Esophagus squamous epithelium (tissue), 5 donors: Measurements from ENCODE around the gene USH2A. TPM values are rescaled to one million over a fixed set of nuclear protein-coding genes. Genes with fewer than 3 reads are reported as not detected.

Experiments used
- DNase-seq: peaks from one replicate; lab custom pipeline; 2025; lab: John Stamatoyannopoulos, UW
- H3K27ac ChIP-seq, 4 donors: fragments of 200-600 bp; sonication (generic); one replicate each; pipeline ENCODE4 v1.5.1; 2016 to 2019; ENCODE audit warnings: mild to moderate bottlenecking in 1 of 4
- H3K27me3 ChIP-seq, 4 donors: fragments of 200-600 bp; sonication (generic); 1 replicate in 3 of 4; 2 replicates in 1 of 4; pipeline versions ENCODE4 v1.5.1 to v1.6.0; 2017 to 2021; ENCODE audit warnings: antibody characterized with exemption in 1 of 4
- H3K36me3 ChIP-seq, 3 donors: fragments of 200-600 bp; sonication (generic); one replicate each; pipeline ENCODE4 v1.5.1; 2016 to 2019
- H3K4me1 ChIP-seq, 3 donors: fragments of 200-600 bp; sonication (generic); one replicate each; pipeline ENCODE4 v1.5.1; 2017 to 2019
- H3K4me3 ChIP-seq, 4 donors: fragments of 200-600 bp; sonication (generic); 1 replicate in 3 of 4; 2 replicates in 1 of 4; pipeline ENCODE4 v1.5.1; 2016 to 2019; ENCODE audit warnings: mild to moderate bottlenecking in 2 of 4, moderate library complexity in 1 of 4
- H3K9me3 ChIP-seq, 3 donors: fragments of 200-600 bp; sonication (generic); one replicate each; pipeline ENCODE4 v1.5.1; 2016 to 2019
- POLR2A ChIP-seq, 4 donors: fragments of 450-650 bp; IDR thresholded peaks; one replicate each; pipeline ENCODE4 v1.6.1; 2017; ENCODE audit warnings: antibody characterized with exemption in 4 of 4, mild to moderate bottlenecking in 4 of 4, moderate library complexity in 3 of 4
- WGBS, 2 donors: methylation state at CpG; one replicate each; pipeline ENCODE4 v1.1.5; 2018; 5-methylcytosine and 5-hydroxymethylcytosine counted together
- intact Hi-C: fragments of 100-400 bp; cut with DNase I; formaldehyde crosslinking; loops from one replicate; pipeline ENCODE4 v1.15.0; 2022
- total RNA-seq, 4 donors: library from RNA; depleted of rRNA; stranded (reverse); fragments of >200 nt; gene quantifications; one replicate each; pipeline ENCODE4 v1.1.0, GENCODE V29; 2016
- TF ChIP-seq, protein P1 (sequence below), 6 experiments: fragments of 450-650 bp in 4 of 6; fragments of 200-600 bp in 2 of 6; sonication (generic) in 2 of 6; IDR thresholded peaks; one replicate each; pipeline ENCODE4 v1.5.1; 2016 to 2019; ENCODE audit warnings: antibody characterized with exemption in 6 of 6, mild to moderate bottlenecking in 4 of 6, moderate library complexity in 4 of 6
- donor health status: DM: yes; HTN: yes; CAD: no.

Gene USH2A
- total RNA-seq, 4 donors from 2014 or later: under 0.01 TPM; not detected in 3

DNA sequence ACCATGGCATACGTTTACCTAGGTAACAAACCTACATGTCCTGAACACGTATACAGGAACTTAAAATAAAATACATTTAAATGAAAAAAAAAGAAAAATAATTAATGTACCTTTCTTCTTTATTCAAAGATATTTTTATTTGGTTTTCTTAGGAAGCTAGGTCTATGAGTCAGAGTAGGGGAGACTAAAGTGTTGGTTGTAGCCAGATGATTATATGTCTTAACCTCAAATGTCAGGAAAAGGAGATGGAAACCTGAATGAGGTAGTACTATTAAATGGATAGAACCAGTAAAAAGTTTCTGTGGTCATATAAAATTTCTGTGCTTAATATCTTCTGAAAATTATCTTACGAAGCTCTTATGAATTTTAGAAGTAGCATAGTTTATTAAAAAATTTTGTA is 580.3 kb downstream of the USH2A start:
- Histone ChIP-seq H3K4me3 (no peak overlapping the region), H3K27me3 (no peaks in the 10 kb centered on the region), H3K36me3 (no peaks in the 10 kb centered on the region), H3K9me3 (peaks cover 0 to 5% (median 0%) of the 10 kb centered on the region in 3 donors), H3K27ac (no peak overlapping the region), H3K4me1 (no peaks in the 10 kb centered on the region)
- WGBS, 2 donors: 74 to 79% methylated on average over 3 of the region's 3 CpGs
- no peak for DNase-seq
- TF ChIP-seq POLR2A (IDR thresholded peaks at IDR 0.05): no peak
- intact Hi-C loops: no loop called here

DNA sequence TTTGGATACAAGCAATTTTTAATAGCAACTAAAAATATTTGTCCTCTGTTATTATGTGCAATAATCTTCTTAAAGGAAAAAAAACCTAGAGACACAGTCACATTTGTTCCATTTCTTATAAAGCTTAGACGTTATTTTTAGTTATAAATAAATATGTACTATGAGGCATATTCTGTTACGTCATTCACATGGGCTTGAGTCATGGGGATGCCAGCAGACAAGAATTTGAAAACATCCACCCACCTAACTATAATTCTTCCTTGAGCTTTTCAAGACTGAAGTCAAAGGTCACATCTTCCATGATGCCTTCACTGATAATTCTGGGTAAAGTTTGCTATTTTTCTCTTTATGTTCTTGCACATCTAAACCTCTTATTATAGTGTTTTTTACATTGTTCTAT is 587.3 kb downstream of the USH2A start:
- H3K27ac ChIP-seq: no peak overlapping the region
- no peaks in the 10 kb centered on the region for H3K27me3 ChIP-seq
- no peak for TF ChIP-seq POLR2A (IDR thresholded peaks at IDR 0.05)
- TF ChIP-seq, protein P1, sequence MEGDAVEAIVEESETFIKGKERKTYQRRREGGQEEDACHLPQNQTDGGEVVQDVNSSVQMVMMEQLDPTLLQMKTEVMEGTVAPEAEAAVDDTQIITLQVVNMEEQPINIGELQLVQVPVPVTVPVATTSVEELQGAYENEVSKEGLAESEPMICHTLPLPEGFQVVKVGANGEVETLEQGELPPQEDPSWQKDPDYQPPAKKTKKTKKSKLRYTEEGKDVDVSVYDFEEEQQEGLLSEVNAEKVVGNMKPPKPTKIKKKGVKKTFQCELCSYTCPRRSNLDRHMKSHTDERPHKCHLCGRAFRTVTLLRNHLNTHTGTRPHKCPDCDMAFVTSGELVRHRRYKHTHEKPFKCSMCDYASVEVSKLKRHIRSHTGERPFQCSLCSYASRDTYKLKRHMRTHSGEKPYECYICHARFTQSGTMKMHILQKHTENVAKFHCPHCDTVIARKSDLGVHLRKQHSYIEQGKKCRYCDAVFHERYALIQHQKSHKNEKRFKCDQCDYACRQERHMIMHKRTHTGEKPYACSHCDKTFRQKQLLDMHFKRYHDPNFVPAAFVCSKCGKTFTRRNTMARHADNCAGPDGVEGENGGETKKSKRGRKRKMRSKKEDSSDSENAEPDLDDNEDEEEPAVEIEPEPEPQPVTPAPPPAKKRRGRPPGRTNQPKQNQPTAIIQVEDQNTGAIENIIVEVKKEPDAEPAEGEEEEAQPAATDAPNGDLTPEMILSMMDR (IDR thresholded peaks at IDR 0.05): no peak
- H3K4me3 ChIP-seq: no peak overlapping the region
- no peaks in the 10 kb centered on the region for H3K4me1 ChIP-seq
- H3K36me3 ChIP-seq: no peaks in the 10 kb centered on the region
- intact Hi-C loops: no loop called here
- 71 to 78% methylated on average over 2 of the region's 2 CpGs for WGBS, 2 donors
- no peak for DNase-seq
- H3K9me3 ChIP-seq: no peaks in the 10 kb centered on the region

DNA sequence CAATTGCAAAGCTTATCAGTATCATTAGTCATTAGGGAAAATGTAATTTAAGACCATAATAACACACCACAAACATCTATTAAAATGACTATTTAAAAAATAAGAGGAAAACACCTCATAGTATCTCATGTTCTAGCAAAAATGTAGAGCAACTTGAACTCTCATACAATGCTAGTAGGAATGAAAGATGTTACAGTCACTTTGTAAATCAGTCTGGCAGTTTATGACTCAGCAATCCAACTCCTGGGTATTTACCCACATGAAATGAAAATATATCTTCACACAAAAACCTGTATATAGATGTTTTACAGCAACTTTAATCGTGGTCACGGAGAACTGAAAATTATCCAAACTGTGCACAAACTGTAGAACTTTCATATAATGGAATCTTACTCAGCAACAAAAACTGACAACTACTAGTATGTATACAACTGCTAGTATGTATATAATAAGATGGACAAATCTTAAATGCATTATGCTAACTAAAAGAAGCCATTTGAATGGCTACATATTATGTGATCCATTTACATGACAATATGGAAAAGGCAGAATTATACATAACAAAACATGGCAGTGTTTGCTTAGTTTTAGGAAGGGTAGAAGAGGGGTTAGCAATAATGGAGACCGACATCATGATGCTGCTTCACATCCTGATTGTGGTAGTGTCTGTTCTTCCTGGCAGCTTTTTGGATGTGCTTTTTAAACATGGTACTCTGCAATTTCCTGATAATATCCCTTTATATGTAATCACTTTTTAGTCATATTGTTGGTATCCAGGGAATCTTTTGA is 589.1 kb downstream of the USH2A start:
- no peak for DNase-seq
- H3K4me1 ChIP-seq: no peaks in the 10 kb centered on the region
- intact Hi-C loops: no loop called here
- H3K27me3 ChIP-seq: no peaks in the 10 kb centered on the region
- no peaks in the 10 kb centered on the region for H3K9me3 ChIP-seq
- WGBS, 2 donors: 70 to 82% methylated on average over 3 of the region's 3 CpGs
- TF ChIP-seq POLR2A (IDR thresholded peaks at IDR 0.05): no peak
- no peak overlapping the region for H3K4me3 ChIP-seq
- no peaks in the 10 kb centered on the region for H3K36me3 ChIP-seq
- H3K27ac ChIP-seq: no peak overlapping the region

DNA sequence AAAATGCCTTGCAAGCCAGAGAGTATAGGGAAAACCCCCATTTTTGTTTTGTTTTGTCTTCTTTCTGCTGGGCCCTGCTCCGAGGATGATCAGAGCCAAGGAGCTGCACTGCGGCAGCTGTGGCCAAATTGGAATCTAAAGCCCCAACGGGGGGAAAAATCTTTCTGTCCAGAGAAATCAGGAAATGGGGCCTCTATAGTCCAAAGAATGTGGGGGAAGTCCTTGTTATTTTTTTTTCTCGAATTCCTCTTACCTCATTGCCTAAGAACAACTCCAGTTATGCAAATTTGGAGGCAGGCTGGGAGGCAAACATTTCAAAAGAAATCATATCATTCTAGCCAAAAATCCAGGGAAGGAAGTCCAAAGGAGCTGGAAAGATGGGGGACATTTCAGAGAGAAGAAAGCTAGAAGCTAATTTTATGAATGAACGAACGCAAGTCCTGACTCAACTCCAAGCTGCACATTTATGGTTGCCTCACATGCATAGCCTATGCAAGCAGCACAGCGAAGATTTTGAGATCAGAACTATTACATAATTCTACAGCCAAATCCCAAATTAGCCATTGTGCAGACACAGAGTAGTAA is 592.9 kb downstream of the USH2A start:
- WGBS, 2 donors: 66 to 79% methylated on average over 7 of the region's 7 CpGs
- no peaks in the 10 kb centered on the region for H3K36me3 ChIP-seq
- DNase-seq: no peak

DNA sequence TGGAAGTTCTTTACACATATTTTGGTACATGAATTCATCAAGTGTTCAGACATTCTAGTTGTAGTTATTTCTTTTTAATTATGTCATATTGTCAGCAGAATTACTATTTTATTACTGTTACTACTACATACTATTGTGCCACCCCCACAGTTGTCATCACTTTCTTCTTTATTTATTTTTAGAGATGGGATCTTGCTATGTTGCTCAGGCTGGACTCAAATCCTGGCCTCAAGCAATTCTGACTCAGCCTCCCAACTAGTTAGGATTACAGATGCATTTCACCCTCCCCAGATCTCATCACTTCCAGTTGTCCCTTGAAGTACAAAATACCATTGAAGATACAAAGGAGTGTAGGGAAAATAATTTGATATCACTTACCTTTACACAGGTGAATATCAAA is 598.2 kb downstream of the USH2A start:
- Histone ChIP-seq H3K27ac (no peak overlapping the region), H3K27me3 (no peaks in the 10 kb centered on the region), H3K9me3 (no peaks in the 10 kb centered on the region), H3K4me1 (no peaks in the 10 kb centered on the region), H3K4me3 (no peak overlapping the region), H3K36me3 (no peaks in the 10 kb centered on the region)
- TF ChIP-seq, protein P1 (IDR thresholded peaks at IDR 0.05): no peak
- no peak for TF ChIP-seq POLR2A (IDR thresholded peaks at IDR 0.05)
- intact Hi-C loops: no loop called here
- DNase-seq: no peak

More for the DNA sequence above, 592.9 kb downstream of the USH2A start:
- H3K4me3 ChIP-seq: no peak overlapping the region
- no peak overlapping the region for H3K27ac ChIP-seq
- TF ChIP-seq, protein P1 (IDR thresholded peaks at IDR 0.05): no peak
- TF ChIP-seq POLR2A (IDR thresholded peaks at IDR 0.05): no peak
- H3K27me3 ChIP-seq: no peaks in the 10 kb centered on the region
- no peaks in the 10 kb centered on the region for H3K4me1 ChIP-seq
- no peaks in the 10 kb centered on the region for H3K9me3 ChIP-seq
- intact Hi-C loops: no loop called here

DNA sequence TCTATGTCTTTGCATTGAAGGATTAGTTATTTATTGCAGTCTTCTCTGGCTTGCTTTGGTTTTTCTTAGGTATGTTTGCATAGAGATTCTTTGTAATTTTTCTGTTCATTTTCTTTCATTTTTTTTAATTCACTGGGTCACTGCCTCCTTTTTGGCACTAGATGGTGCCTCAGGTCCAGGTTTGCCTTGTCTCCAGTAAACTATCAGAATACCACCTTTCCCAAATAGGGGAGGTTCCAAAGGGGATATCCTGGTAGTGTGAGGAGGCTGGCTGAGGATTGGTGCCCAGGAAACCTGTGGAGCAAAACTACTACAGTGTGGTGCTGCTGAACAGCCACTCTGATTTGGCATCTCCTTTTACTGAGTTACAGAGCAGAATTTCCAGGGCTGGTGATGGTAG is 599.0 kb downstream of the USH2A start:
- no peak for TF ChIP-seq POLR2A (IDR thresholded peaks at IDR 0.05)
- Histone ChIP-seq H3K27me3 (no peaks in the 10 kb centered on the region), H3K36me3 (no peaks in the 10 kb centered on the region), H3K9me3 (no peaks in the 10 kb centered on the region), H3K27ac (no peak overlapping the region), H3K4me1 (no peaks in the 10 kb centered on the region), H3K4me3 (no peak overlapping the region)
- intact Hi-C loops: no loop called here
- no peak for DNase-seq
